Measurements from ENCODE around the gene LIPA.
"Not testable (repeated sequence)": the region's sequence is repeated elsewhere in the genome, so short reads cannot be mapped to it uniquely, and the experiment has no call there.

LIPA gene

GRCh38 chr10:89185658-89186057, 65.9 kb downstream of the LIPA start:
- Histone ChIP-seq H3K27me3 (ENCODE audit: control insufficient read depth, insufficient read depth, low read length) (no peaks in the 10 kb centered on the region), H3K9ac (ENCODE audit: low read depth, low read length) (no peak overlapping the region), H3K4me3 (ENCODE audit: low read depth, low read length) (no peak overlapping the region), H3K4me1 (ENCODE audit: control insufficient read depth, insufficient read depth, low read length) (no peaks in the 10 kb centered on the region), H3K36me3 (ENCODE audit: control insufficient read depth, insufficient read depth, low read length) (no peaks in the 10 kb centered on the region), H3K27ac (ENCODE audit: low read depth, low read length) (no peak overlapping the region), H3K9me3 (ENCODE audit: control insufficient read depth, insufficient read depth, low read length) (no peaks in the 10 kb centered on the region)

- Histone ChIP-seq H3K4me3 (ENCODE audit: low read depth, low read length) (no peak overlapping the region), H3K9ac (ENCODE audit: low read depth, low read length) (no peak overlapping the region), H3K9me3 (ENCODE audit: control insufficient read depth, insufficient read depth, low read length) (no peaks in the 10 kb centered on the region), H3K27ac (ENCODE audit: low read depth, low read length) (no peak overlapping the region), H3K27me3 (ENCODE audit: control insufficient read depth, insufficient read depth, low read length) (no peaks in the 10 kb centered on the region), H3K36me3 (ENCODE audit: control insufficient read depth, insufficient read depth, low read length) (no peaks in the 10 kb centered on the region), H3K4me1 (ENCODE audit: control insufficient read depth, insufficient read depth, low read length) (no peaks in the 10 kb centered on the region)
These were observed 66.9 kb downstream of the LIPA start for GRCh38 chr10:89184638-89185037.

GRCh38 chr10:89183571-89183970, 68.0 kb downstream of the LIPA start:
- Histone ChIP-seq H3K27me3 (ENCODE audit: control insufficient read depth, insufficient read depth, low read length) (no peaks in the 10 kb centered on the region), H3K4me1 (ENCODE audit: control insufficient read depth, insufficient read depth, low read length) (no peaks in the 10 kb centered on the region), H3K9ac (ENCODE audit: low read depth, low read length) (no peak overlapping the region), H3K4me3 (ENCODE audit: low read depth, low read length) (no peak overlapping the region), H3K9me3 (ENCODE audit: control insufficient read depth, insufficient read depth, low read length) (no peaks in the 10 kb centered on the region), H3K27ac (ENCODE audit: low read depth, low read length) (no peak overlapping the region), H3K36me3 (ENCODE audit: control insufficient read depth, insufficient read depth, low read length) (no peaks in the 10 kb centered on the region)

- H3K27me3 ChIP-seq (ENCODE audit: control insufficient read depth, insufficient read depth, low read length) = no peaks in the 10 kb centered on the region
- no peak overlapping the region for H3K27ac ChIP-seq (ENCODE audit: low read depth, low read length)
- H3K9me3 ChIP-seq (ENCODE audit: control insufficient read depth, insufficient read depth, low read length) = no peaks in the 10 kb centered on the region
- no peak overlapping the region for H3K4me3 ChIP-seq (ENCODE audit: low read depth, low read length)
- no peaks in the 10 kb centered on the region for H3K36me3 ChIP-seq (ENCODE audit: control insufficient read depth, insufficient read depth, low read length)
- H3K9ac ChIP-seq (ENCODE audit: low read depth, low read length) = no peak overlapping the region
- H3K4me1 ChIP-seq (ENCODE audit: control insufficient read depth, insufficient read depth, low read length) = no peaks in the 10 kb centered on the region
These were observed 68.7 kb downstream of the LIPA start for GRCh38 chr10:89182894-89183293.

GRCh38 chr10:89175816-89176215, 75.8 kb downstream of the LIPA start:
- no peak overlapping the region for H3K4me3 ChIP-seq (ENCODE audit: low read depth, low read length)
- H3K9me3 ChIP-seq (ENCODE audit: control insufficient read depth, insufficient read depth, low read length) = no peaks in the 10 kb centered on the region
- H3K4me1 ChIP-seq (ENCODE audit: control insufficient read depth, insufficient read depth, low read length) = peaks cover 18% of the 10 kb centered on the region
- no peaks in the 10 kb centered on the region for H3K36me3 ChIP-seq (ENCODE audit: control insufficient read depth, insufficient read depth, low read length)
- H3K9ac ChIP-seq (ENCODE audit: low read depth, low read length) = no peak overlapping the region
- no peak overlapping the region for H3K27ac ChIP-seq (ENCODE audit: low read depth, low read length)
- no peaks in the 10 kb centered on the region for H3K27me3 ChIP-seq (ENCODE audit: control insufficient read depth, insufficient read depth, low read length)

GRCh38 chr10:89173075-89173474, 78.5 kb downstream of the LIPA start:
- no peaks in the 10 kb centered on the region for H3K36me3 ChIP-seq (ENCODE audit: control insufficient read depth, insufficient read depth, low read length)
- H3K9me3 ChIP-seq (ENCODE audit: control insufficient read depth, insufficient read depth, low read length) = no peaks in the 10 kb centered on the region
- H3K9ac ChIP-seq (ENCODE audit: low read depth, low read length) = no peak overlapping the region
- no peaks in the 10 kb centered on the region for H3K27me3 ChIP-seq (ENCODE audit: control insufficient read depth, insufficient read depth, low read length)
- no peak overlapping the region for H3K27ac ChIP-seq (ENCODE audit: low read depth, low read length)
- H3K4me1 ChIP-seq (ENCODE audit: control insufficient read depth, insufficient read depth, low read length) = peaks cover 18% of the 10 kb centered on the region
- H3K4me3 ChIP-seq (ENCODE audit: low read depth, low read length) = no peak overlapping the region; the same call in 1 of the 2 replicates

GRCh38 chr10:89171996-89172395, 79.6 kb downstream of the LIPA start:
- Histone ChIP-seq H3K4me1 (ENCODE audit: control insufficient read depth, insufficient read depth, low read length) (peaks cover 18% of the 10 kb centered on the region), H3K4me3 (ENCODE audit: low read depth, low read length) (no peak overlapping the region), H3K9ac (ENCODE audit: low read depth, low read length) (no peak overlapping the region), H3K36me3 (ENCODE audit: control insufficient read depth, insufficient read depth, low read length) (no peaks in the 10 kb centered on the region), H3K9me3 (ENCODE audit: control insufficient read depth, insufficient read depth, low read length) (no peaks in the 10 kb centered on the region), H3K27ac (ENCODE audit: low read depth, low read length) (no peak overlapping the region), H3K27me3 (ENCODE audit: control insufficient read depth, insufficient read depth, low read length) (no peaks in the 10 kb centered on the region)

- Histone ChIP-seq H3K36me3 (ENCODE audit: control insufficient read depth, insufficient read depth, low read length) (no peaks in the 10 kb centered on the region), H3K4me1 (ENCODE audit: control insufficient read depth, insufficient read depth, low read length) (peaks cover 18% of the 10 kb centered on the region), H3K27ac (ENCODE audit: low read depth, low read length) (no peak overlapping the region), H3K9ac (ENCODE audit: low read depth, low read length) (no peak overlapping the region), H3K4me3 (ENCODE audit: low read depth, low read length) (no peak overlapping the region), H3K9me3 (ENCODE audit: control insufficient read depth, insufficient read depth, low read length) (no peaks in the 10 kb centered on the region), H3K27me3 (ENCODE audit: control insufficient read depth, insufficient read depth, low read length) (no peaks in the 10 kb centered on the region)
These were observed 80.2 kb downstream of the LIPA start for GRCh38 chr10:89171263-89171872.

GRCh38 chr10:89168354-89168900, 83.1 kb downstream of the LIPA start:
- H3K36me3 ChIP-seq (ENCODE audit: control insufficient read depth, insufficient read depth, low read length); H3K27me3 ChIP-seq (ENCODE audit: control insufficient read depth, insufficient read depth, low read length); H3K9ac ChIP-seq (ENCODE audit: low read depth, low read length); H3K9me3 ChIP-seq (ENCODE audit: control insufficient read depth, insufficient read depth, low read length); H3K27ac ChIP-seq (ENCODE audit: low read depth, low read length); H3K4me3 ChIP-seq (ENCODE audit: low read depth, low read length): not testable (repeated sequence)
- H3K4me1 ChIP-seq (ENCODE audit: control insufficient read depth, insufficient read depth, low read length) = peaks cover 18% of the 10 kb centered on the region

- Histone ChIP-seq H3K36me3 (ENCODE audit: control insufficient read depth, insufficient read depth, low read length) (no peaks in the 10 kb centered on the region), H3K4me3 (ENCODE audit: low read depth, low read length) (no peak overlapping the region), H3K27ac (ENCODE audit: low read depth, low read length) (no peak overlapping the region), H3K9me3 (ENCODE audit: control insufficient read depth, insufficient read depth, low read length) (no peaks in the 10 kb centered on the region), H3K27me3 (ENCODE audit: control insufficient read depth, insufficient read depth, low read length) (no peaks in the 10 kb centered on the region), H3K9ac (ENCODE audit: low read depth, low read length) (no peak overlapping the region), H3K4me1 (ENCODE audit: control insufficient read depth, insufficient read depth, low read length) (peaks cover 13% of the 10 kb centered on the region)
These were observed 83.7 kb downstream of the LIPA start for GRCh38 chr10:89167915-89168314.

- no peaks in the 10 kb centered on the region for H3K36me3 ChIP-seq (ENCODE audit: control insufficient read depth, insufficient read depth, low read length)
- H3K4me3 ChIP-seq (ENCODE audit: low read depth, low read length) = no peak overlapping the region
- no peak overlapping the region for H3K27ac ChIP-seq (ENCODE audit: low read depth, low read length)
- H3K9me3 ChIP-seq (ENCODE audit: control insufficient read depth, insufficient read depth, low read length) = no peaks in the 10 kb centered on the region
- H3K27me3 ChIP-seq (ENCODE audit: control insufficient read depth, insufficient read depth, low read length) = no peaks in the 10 kb centered on the region
- no peak overlapping the region for H3K9ac ChIP-seq (ENCODE audit: low read depth, low read length)
- no peaks in the 10 kb centered on the region for H3K4me1 ChIP-seq (ENCODE audit: control insufficient read depth, insufficient read depth, low read length)
These were observed 85.7 kb downstream of the LIPA start for GRCh38 chr10:89165923-89166322.
